Trophoblast cell (in vitro differentiated cells and primary cell): ENCODE results near the gene PKDREJ.

Experiments
- DNase-seq, 2 donors: peaks; one replicate each; pipeline ENCODE4 v3.0.0-alpha.2; 2016
- H2AFZ ChIP-seq: 2 replicates; pipeline ENCODE4 v1.6.1; 2013; ENCODE audit warnings: low read length, moderate library complexity, mild to moderate bottlenecking; ENCODE audit not compliant: insufficient read depth, poor library complexity
- H2AK5ac ChIP-seq: 2 replicates; pipeline ENCODE4 v1.6.1; 2013; ENCODE audit warnings: mild to moderate bottlenecking, low read length
- H2BK120ac ChIP-seq: 2 replicates; pipeline ENCODE4 v1.6.1; 2013; ENCODE audit warnings: low read length, mild to moderate bottlenecking, moderate library complexity; ENCODE audit not compliant: insufficient read depth, poor library complexity
- H2BK12ac ChIP-seq: 2 replicates; pipeline ENCODE4 v1.6.1; 2013; ENCODE audit warnings: mild to moderate bottlenecking, low read length, moderate library complexity
- H2BK5ac ChIP-seq: 2 replicates; pipeline ENCODE4 v1.6.1; 2013; ENCODE audit warnings: low read length, low read depth, moderate library complexity, mild to moderate bottlenecking; ENCODE audit not compliant: poor library complexity
- H3K14ac ChIP-seq: 2 replicates; pipeline ENCODE4 v1.6.1; 2013; ENCODE audit warnings: mild to moderate bottlenecking, low read length
- H3K18ac ChIP-seq: 2 replicates; pipeline ENCODE4 v1.6.1; 2013; ENCODE audit warnings: mild to moderate bottlenecking, low read length
- H3K23ac ChIP-seq: 2 replicates; pipeline ENCODE4 v1.6.1; 2013; ENCODE audit warnings: low read length
- H3K27ac ChIP-seq: 2 replicates; pipeline ENCODE4 v1.5.1; 2013; ENCODE audit warnings: low read depth, mild to moderate bottlenecking, inconsistent platforms, low read length, moderate library complexity
- H3K27me3 ChIP-seq: 2 replicates; pipeline ENCODE4 v1.6.1; 2013; ENCODE audit warnings: inconsistent platforms, mild to moderate bottlenecking, low read length, moderate library complexity; ENCODE audit not compliant: insufficient read depth
- H3K36me3 ChIP-seq, 2 experiments: 1 replicate in 1 of 2; 2 replicates in 1 of 2; pipeline ENCODE4 v1.6.1; 2013; ENCODE audit warnings: low read length in 2 of 2, mild to moderate bottlenecking in 2 of 2, moderate library complexity in 1 of 2; ENCODE audit not compliant: insufficient read depth in 2 of 2, control insufficient read depth in 1 of 2
- H3K4ac ChIP-seq: 2 replicates; pipeline ENCODE4 v1.6.1; 2013; ENCODE audit warnings: low read depth, mild to moderate bottlenecking, low read length, moderate library complexity
- H3K4me1 ChIP-seq, 2 experiments: 1 replicate in 1 of 2; 2 replicates in 1 of 2; pipeline ENCODE4 v1.6.1; 2013; ENCODE audit warnings: low read length in 2 of 2, mild to moderate bottlenecking in 2 of 2, moderate library complexity in 1 of 2; ENCODE audit not compliant: insufficient read depth in 2 of 2, control insufficient read depth in 1 of 2
- H3K4me2 ChIP-seq: 2 replicates; pipeline ENCODE4 v1.6.1; 2013; ENCODE audit warnings: inconsistent platforms, mild to moderate bottlenecking, low read length, moderate library complexity
- H3K4me3 ChIP-seq: 2 replicates; pipeline ENCODE4 v1.5.1; 2013; ENCODE audit warnings: mild to moderate bottlenecking, low read depth, low read length, inconsistent platforms
- H3K79me1 ChIP-seq: one replicate; pipeline ENCODE4 v1.6.1; 2013; ENCODE audit warnings: low read length
- H3K79me2 ChIP-seq: 2 replicates; pipeline ENCODE4 v1.6.1; 2013; ENCODE audit warnings: low read length, mild to moderate bottlenecking; ENCODE audit not compliant: control insufficient read depth, insufficient read depth, poor library complexity
- H3K9ac ChIP-seq: 2 replicates; pipeline ENCODE4 v1.6.1; 2013; ENCODE audit warnings: mild to moderate bottlenecking, low read length
- H3K9me3 ChIP-seq: 2 replicates; pipeline ENCODE4 v1.6.1; 2013; ENCODE audit warnings: low read depth, mild to moderate bottlenecking, control low read depth, inconsistent platforms, low read length; ENCODE audit not compliant: insufficient read depth
- H4K12ac ChIP-seq: 2 replicates; pipeline ENCODE4 v1.6.1; 2013; ENCODE audit warnings: low read depth, mild to moderate bottlenecking, low read length, moderate library complexity
- H4K8ac ChIP-seq: 2 replicates; pipeline ENCODE4 v1.6.1; 2013; ENCODE audit warnings: low read depth, mild to moderate bottlenecking, low read length, moderate library complexity
- H4K91ac ChIP-seq: one replicate; pipeline ENCODE4 v1.6.1; 2013; ENCODE audit warnings: low read depth, mild to moderate bottlenecking, low read length, moderate library complexity
- WGBS: extraction: QIAGEN DNeasy Blood & Tissue Kit; methylation state at CpG from one replicate; pipeline ENCODE4 v1.1.7; 2013; ENCODE audit warnings: missing lambda C conversion rate; ENCODE audit not compliant: insufficient read length, insufficient coverage; ENCODE audit errors: extremely low coverage; 5-methylcytosine and 5-hydroxymethylcytosine counted together

PKDREJ gene

DNA sequence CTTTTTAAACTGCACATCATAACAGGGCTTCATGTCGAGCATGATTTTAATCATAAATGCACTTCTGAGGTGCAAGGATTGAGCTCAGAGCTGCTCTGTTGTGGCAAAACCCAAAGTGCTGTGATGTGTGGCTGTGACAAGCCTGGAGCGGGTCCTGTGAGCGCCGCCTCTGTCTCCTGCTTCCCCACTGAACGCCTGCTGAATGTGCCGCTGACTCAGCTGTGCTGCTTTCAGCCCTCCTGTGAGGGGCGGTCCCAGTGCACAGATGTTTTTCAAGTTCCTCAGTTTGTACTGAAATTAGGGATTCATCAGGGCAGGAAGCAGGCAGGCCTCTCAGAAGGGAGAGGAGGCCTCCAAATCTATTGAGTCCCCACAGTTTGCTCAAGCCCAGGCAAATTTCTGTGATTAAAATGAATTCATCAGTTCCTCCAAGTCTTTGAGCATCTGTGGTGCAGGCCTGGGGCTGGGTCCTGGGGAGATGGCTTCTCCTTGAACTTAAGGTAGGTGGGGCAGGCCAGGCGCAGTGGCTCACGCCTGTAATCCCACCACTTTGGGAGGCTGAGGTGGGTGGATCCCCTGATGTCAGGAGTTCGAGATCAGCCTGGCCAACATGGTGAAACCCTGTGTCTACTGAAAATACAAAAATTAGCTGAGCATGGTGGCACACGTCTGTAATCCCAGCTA lies 30.6 kb upstream of the PKDREJ start:
- Histone ChIP-seq H2AFZ (no peak overlapping the region), H3K18ac (no peak overlapping the region), H2BK120ac (no peak overlapping the region), H3K79me2 (peaks cover 9% of the 10 kb centered on the region), H3K23ac (no peak overlapping the region), H3K27me3 (no peaks in the 10 kb centered on the region), H2AK5ac (no peak overlapping the region), H4K12ac (no peak overlapping the region), H3K4me3 (no peak overlapping the region), H3K4me2 (no peak overlapping the region), H3K27ac (no peak overlapping the region), H3K14ac (no peak overlapping the region), H3K9ac (no peak overlapping the region), H3K4ac (no peak overlapping the region), H3K36me3 (peaks cover 10 to 30% of the 10 kb centered on the region in 2 experiments), H3K4me1 (peaks cover 6 to 8% of the 10 kb centered on the region in 2 experiments), H2BK5ac (no peak overlapping the region), H4K91ac (no peak overlapping the region), H3K79me1 (peaks cover 10% of the 10 kb centered on the region), H2BK12ac (no peak overlapping the region), H4K8ac (no peak overlapping the region), H3K9me3 (peaks cover 1% of the 10 kb centered on the region)
- no CpG with 5 or more reads among the region's 11 CpGs for WGBS
- peak in 1 of 2 donors; percentile 21 for DNase-seq

DNA sequence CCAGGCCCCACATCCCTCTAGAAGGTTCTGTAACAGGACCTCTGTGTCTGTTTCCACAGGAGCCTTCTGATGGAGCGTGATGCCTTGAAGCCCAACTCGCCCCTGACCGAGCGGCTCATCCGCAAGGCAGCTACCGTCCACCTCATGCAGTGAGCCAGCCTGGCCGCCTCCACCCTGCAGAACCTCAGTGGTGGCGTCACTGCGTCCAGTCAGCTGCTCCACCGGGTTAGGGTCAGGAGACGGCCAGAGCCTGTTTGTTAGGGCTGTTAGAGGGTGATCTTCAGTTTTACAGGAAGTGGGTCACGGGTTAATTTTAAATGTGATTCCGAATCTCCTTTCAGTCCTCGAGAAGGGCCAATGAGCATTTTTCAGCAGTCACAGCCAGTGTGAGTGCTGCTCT lies 29.6 kb upstream of the PKDREJ start:
- H3K27ac ChIP-seq = no peak overlapping the region

DNA sequence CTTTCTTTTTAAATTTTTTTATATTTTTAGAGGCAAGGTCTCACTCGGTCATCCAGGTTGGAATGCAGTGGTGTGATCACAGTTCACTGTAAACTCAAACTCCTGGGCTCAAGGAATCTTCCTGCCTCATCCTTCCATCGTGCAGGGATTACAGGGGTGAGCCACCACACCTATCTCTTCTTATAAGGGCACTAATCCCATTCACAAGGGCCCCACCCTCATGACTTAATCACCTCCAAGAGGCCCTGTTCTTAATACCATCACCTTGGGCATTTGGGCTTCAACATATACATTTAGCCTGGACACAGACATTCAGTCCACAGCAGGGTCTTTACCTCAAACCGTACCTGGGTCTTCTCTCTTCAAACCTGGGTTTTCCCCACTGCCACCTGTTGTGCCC lies 29.0 kb upstream of the PKDREJ start:
- peaks cover 1% of the 10 kb centered on the region for H3K9me3 ChIP-seq
- no peak overlapping the region for H2BK120ac ChIP-seq
- peaks cover 6% of the 10 kb centered on the region in 2 experiments for H3K4me1 ChIP-seq
- peaks cover 8% of the 10 kb centered on the region for H3K79me1 ChIP-seq
- H4K91ac ChIP-seq = no peak overlapping the region
- peaks cover 16 to 31% of the 10 kb centered on the region in 2 experiments for H3K36me3 ChIP-seq
- H3K27ac ChIP-seq = no peak overlapping the region
- H3K79me2 ChIP-seq = peaks cover 7% of the 10 kb centered on the region
- no peak overlapping the region for H3K4me3 ChIP-seq
- H3K23ac ChIP-seq = no peak overlapping the region
- DNase-seq = no peak
- H3K4ac ChIP-seq = no peak overlapping the region
- H3K9ac ChIP-seq = no peak overlapping the region
- H3K27me3 ChIP-seq = no peaks in the 10 kb centered on the region
- H4K12ac ChIP-seq = no peak overlapping the region
- H2AFZ ChIP-seq = no peak overlapping the region
- no peak overlapping the region for H2BK5ac ChIP-seq
- H4K8ac ChIP-seq = no peak overlapping the region
- WGBS = no CpG with 5 or more reads among the region's 3 CpGs
- no peak overlapping the region for H2AK5ac ChIP-seq
- no peak overlapping the region for H3K4me2 ChIP-seq
- no peak overlapping the region for H3K18ac ChIP-seq
- no peak overlapping the region for H3K14ac ChIP-seq
- H2BK12ac ChIP-seq = no peak overlapping the region

More for the DNA sequence above, 29.6 kb upstream of the PKDREJ start:
- Histone ChIP-seq H2BK5ac (no peak overlapping the region), H2AFZ (no peak overlapping the region), H3K4ac (no peak overlapping the region), H3K79me2 (peaks cover 9% of the 10 kb centered on the region), H2BK120ac (no peak overlapping the region), H4K12ac (no peak overlapping the region), H3K9ac (no peak overlapping the region), H3K79me1 (peaks cover 10% of the 10 kb centered on the region), H2BK12ac (no peak overlapping the region), H3K4me2 (no peak overlapping the region), H3K23ac (no peak overlapping the region), H3K27me3 (no peaks in the 10 kb centered on the region), H4K91ac (no peak overlapping the region), H4K8ac (no peak overlapping the region), H2AK5ac (no peak overlapping the region), H3K4me1 (peaks cover 6% of the 10 kb centered on the region in 2 experiments), H3K9me3 (peaks cover 1% of the 10 kb centered on the region), H3K14ac (no peak overlapping the region), H3K18ac (no peak overlapping the region), H3K36me3 (peaks cover 11 to 28% of the 10 kb centered on the region in 2 experiments), H3K4me3 (no peak overlapping the region)
- no peak for DNase-seq
- WGBS = no CpG with 5 or more reads among the region's 14 CpGs

DNA sequence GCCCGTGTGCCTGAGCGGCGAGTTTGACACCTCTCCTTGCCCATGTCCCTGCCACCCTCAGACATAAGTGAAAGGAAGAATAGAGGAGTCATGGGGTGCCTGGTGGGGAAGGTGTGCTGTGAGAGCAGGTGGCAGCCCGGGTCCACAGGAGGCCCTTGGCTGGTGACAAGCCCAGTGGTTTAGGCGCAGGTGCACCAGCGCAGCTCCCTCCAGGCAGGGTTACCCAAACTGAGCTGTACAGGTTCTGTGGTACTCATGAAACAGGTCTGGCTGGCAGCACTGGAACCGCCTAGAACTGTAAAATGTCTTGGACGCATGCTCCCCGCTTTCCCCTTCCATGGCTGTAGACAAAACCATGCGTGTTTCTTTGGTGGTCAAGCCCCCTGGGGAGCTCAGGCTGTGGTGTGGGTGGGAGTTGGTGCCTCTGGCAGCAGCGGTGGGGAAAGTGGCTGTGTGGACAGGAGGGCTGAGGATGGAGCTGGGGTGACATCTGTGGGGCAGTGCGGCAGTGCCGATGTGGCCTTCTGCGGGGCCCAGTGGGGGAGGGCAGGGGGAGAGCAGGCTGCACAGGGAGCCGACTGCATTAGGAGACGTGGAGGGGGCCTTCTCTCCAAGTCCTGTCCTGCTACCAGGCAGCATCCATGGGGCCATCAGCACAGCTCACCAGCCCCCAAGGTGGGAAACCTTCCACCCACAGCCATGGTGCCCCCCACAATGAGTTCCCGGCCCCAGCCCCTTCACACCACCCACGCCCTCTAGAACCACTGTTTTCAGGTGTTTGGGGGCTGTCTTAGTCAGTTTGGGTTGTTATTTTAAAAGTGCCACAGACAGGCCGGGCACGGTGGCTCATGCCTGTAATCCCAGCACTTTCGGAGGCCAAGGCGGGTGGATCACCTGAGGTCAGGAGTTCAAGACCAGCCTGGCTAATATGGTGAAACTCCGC lies 28.0 kb upstream of the PKDREJ start:
- Histone ChIP-seq H3K4me3 (no peak overlapping the region), H3K27me3 (no peaks in the 10 kb centered on the region), H2AK5ac (no peak overlapping the region), H3K18ac (no peak overlapping the region), H3K4me2 (no peak overlapping the region), H3K27ac (no peak overlapping the region), H2BK120ac (no peak overlapping the region), H3K79me2 (peaks cover under 1% of the 10 kb centered on the region), H3K14ac (no peak overlapping the region), H2BK5ac (no peak overlapping the region), H4K91ac (no peak overlapping the region), H3K4me1 (peaks cover 3 to 6% of the 10 kb centered on the region in 2 experiments), H2BK12ac (no peak overlapping the region), H3K9me3 (peaks cover 1% of the 10 kb centered on the region), H4K8ac (no peak overlapping the region), H3K23ac (no peak overlapping the region), H3K79me1 (peaks cover under 1% of the 10 kb centered on the region), H4K12ac (no peak overlapping the region), H3K9ac (no peak overlapping the region), H3K4ac (no peak overlapping the region), H2AFZ (no peak overlapping the region), H3K36me3 (peaks cover 23 to 38% of the 10 kb centered on the region in 2 experiments)
- no CpG with 5 or more reads among the region's 23 CpGs for WGBS
- no peak for DNase-seq
